Non-pigmented ciliary epithelial cell (primary cell): ENCODE results near the gene CRB1.
"Not testable (repeated sequence)": the region's sequence is repeated elsewhere in the genome, so short reads cannot be mapped to it uniquely, and the experiment has no call there.

Experiments
- DNase-seq: peaks from one replicate; pipeline ENCODE4 v3.0.0-alpha.2; 2010; ENCODE audit warnings: low read depth

The CRB1 gene

GRCh38 chr1:197402189-197402588 lies 134.1 kb downstream of the CRB1 start:
- DNase-seq = no peak

GRCh38 chr1:197404774-197405173 lies 136.7 kb downstream of the CRB1 start:
- not testable (repeated sequence) for DNase-seq

GRCh38 chr1:197405614-197406013 lies 137.6 kb downstream of the CRB1 start:
- not testable (repeated sequence) for DNase-seq

- DNase-seq = no peak
These were observed 145.5 kb downstream of the CRB1 start for GRCh38 chr1:197413564-197413963.

GRCh38 chr1:197415221-197415620 lies 147.2 kb downstream of the CRB1 start:
- no peak for DNase-seq

GRCh38 chr1:197418693-197419092 lies 150.6 kb downstream of the CRB1 start:
- DNase-seq = no peak

- DNase-seq = no peak
These were observed 154.9 kb downstream of the CRB1 start for GRCh38 chr1:197422993-197423392.

GRCh38 chr1:197424380-197424779 lies 156.3 kb downstream of the CRB1 start:
- DNase-seq = no peak

GRCh38 chr1:197429372-197429771 lies 161.3 kb downstream of the CRB1 start:
- no peak for DNase-seq

GRCh38 chr1:197435224-197435623 lies 167.2 kb downstream of the CRB1 start:
- DNase-seq = no peak

GRCh38 chr1:197437601-197438000 lies 169.5 kb downstream of the CRB1 start:
- DNase-seq = no peak

- DNase-seq = no peak
These were observed 170.1 kb downstream of the CRB1 start for GRCh38 chr1:197438010-197438790.

GRCh38 chr1:197439708-197440280 lies 171.7 kb downstream of the CRB1 start:
- DNase-seq = no peak

GRCh38 chr1:197440715-197441114 lies 172.7 kb downstream of the CRB1 start:
- DNase-seq = no peak

- no peak for DNase-seq
These were observed 174.0 kb downstream of the CRB1 start for GRCh38 chr1:197441999-197442414.

- no peak for DNase-seq
These were observed 176.7 kb downstream of the CRB1 start for GRCh38 chr1:197444755-197445154.

GRCh38 chr1:197448121-197448779 lies 180.2 kb downstream of the CRB1 start:
- DNase-seq = no peak

- no peak for DNase-seq
These were observed 183.3 kb downstream of the CRB1 start for GRCh38 chr1:197451381-197451780.

- no peak for DNase-seq
These were observed 185.5 kb downstream of the CRB1 start for GRCh38 chr1:197453376-197454058.

GRCh38 chr1:197462539-197462938 lies 194.5 kb downstream of the CRB1 start:
- no peak for DNase-seq

GRCh38 chr1:197463142-197463541 lies 195.1 kb downstream of the CRB1 start:
- DNase-seq = no peak

GRCh38 chr1:197464044-197464443 lies 196.0 kb downstream of the CRB1 start:
- DNase-seq = no peak
